SK-N-SH treated with all-trans-retinoic acid at 6 μM for 48 hours (cell line): ENCODE data around the gene TJP3.
"Not testable (repeated sequence)": the region's sequence is repeated elsewhere in the genome, so short reads cannot be mapped to it uniquely, and the experiment has no call there.

ENCODE experiments used
- ATAC-seq: fragments of 200-7000 bp; cut with Tn5 transposase; 3 replicates; pipeline ENCODE4 v1.9.1; 2020; ENCODE audit warnings: mild to moderate bottlenecking, moderate library complexity
- ARNTL ChIP-seq: fragments of 450-650 bp; formaldehyde crosslinking; IDR thresholded peaks from 2 replicates; pipeline ENCODE4 v1.5.0; 2020; ENCODE audit warnings: low read depth, mild to moderate bottlenecking, moderate library complexity, borderline replicate concordance
- BACH2 ChIP-seq: fragments of 250-450 bp; sonication (Bioruptor Pico); IDR thresholded peaks from 2 replicates; pipeline ENCODE4 v1.9.0; 2021; ENCODE audit warnings: mild to moderate bottlenecking, borderline replicate concordance
- CREB5 ChIP-seq: fragments of 250-450 bp; sonication (Bioruptor Pico); IDR thresholded peaks from 2 replicates; pipeline ENCODE4 v1.5.1; 2020; ENCODE audit warnings: low read depth, mild to moderate bottlenecking, moderate library complexity
- CSDC2 ChIP-seq: fragments of 250-450 bp; sonication (Bioruptor Pico); IDR thresholded peaks from 2 replicates; pipeline ENCODE4 v1.5.0; 2020; ENCODE audit warnings: mild to moderate bottlenecking, moderate library complexity
- CSRNP3 ChIP-seq: fragments of 250-450 bp; sonication (Bioruptor Pico); IDR thresholded peaks from 2 replicates; pipeline ENCODE4 v1.5.1; 2021; ENCODE audit warnings: mild to moderate bottlenecking, moderate library complexity
- ESRRG ChIP-seq: fragments of 250-450 bp; sonication (Bioruptor Pico); IDR thresholded peaks from 2 replicates; pipeline ENCODE4 v1.6.1; 2021; ENCODE audit warnings: mild to moderate bottlenecking
- GLIS3 ChIP-seq: fragments of 250-450 bp; sonication (Bioruptor Pico); IDR thresholded peaks from 2 replicates; pipeline ENCODE4 v1.5.0; 2020; ENCODE audit warnings: mild to moderate bottlenecking, moderate library complexity
- ISL1 ChIP-seq: fragments of 250-450 bp; sonication (Bioruptor Pico); IDR thresholded peaks from 2 replicates; pipeline ENCODE4 v2.1.2; 2022; ENCODE audit warnings: mild to moderate bottlenecking, moderate library complexity
- OSR1 ChIP-seq: fragments of 250-450 bp; sonication (Bioruptor Pico); IDR thresholded peaks from 2 replicates; pipeline ENCODE4 v1.8.0; 2022; ENCODE audit warnings: moderate library complexity, mild to moderate bottlenecking, inconsistent platforms
- PATZ1 ChIP-seq: fragments of 250-450 bp; sonication (Bioruptor Pico); IDR thresholded peaks from 2 replicates; pipeline ENCODE4 v1.8.0; 2020; ENCODE audit warnings: mild to moderate bottlenecking, moderate library complexity, borderline replicate concordance
- POU6F1 ChIP-seq: fragments of 250-450 bp; sonication (Bioruptor Pico); IDR thresholded peaks from 2 replicates; pipeline ENCODE4 v1.8.0; 2021; ENCODE audit warnings: low read depth, mild to moderate bottlenecking, moderate library complexity, borderline replicate concordance
- PPARA ChIP-seq: fragments of 250-450 bp; sonication (Bioruptor Pico); IDR thresholded peaks from 2 replicates; pipeline ENCODE4 v1.5.0; 2020; ENCODE audit warnings: mild to moderate bottlenecking, borderline replicate concordance
- SNAI2 ChIP-seq: fragments of 250-450 bp; sonication (Bioruptor Pico); IDR thresholded peaks from 2 replicates; pipeline ENCODE4 v1.5.0; 2020; ENCODE audit warnings: mild to moderate bottlenecking, moderate library complexity
- TCF4 ChIP-seq: fragments of 250-450 bp; sonication (Bioruptor Pico); IDR thresholded peaks from 2 replicates; pipeline ENCODE4 v1.8.0; 2021; ENCODE audit warnings: mild to moderate bottlenecking, moderate library complexity, borderline replicate concordance
- TOX ChIP-seq: fragments of 250-450 bp; sonication (Bioruptor Pico); IDR thresholded peaks from 2 replicates; pipeline ENCODE4 v1.8.0; 2021; ENCODE audit warnings: mild to moderate bottlenecking, moderate library complexity, borderline replicate concordance
- TSHZ2 ChIP-seq: fragments of 250-450 bp; sonication (Bioruptor Pico); IDR thresholded peaks from 2 replicates; pipeline ENCODE4 v1.5.0; 2020; ENCODE audit warnings: mild to moderate bottlenecking, moderate library complexity
- ZC3H10 ChIP-seq: fragments of 250-450 bp; sonication (Bioruptor Pico); IDR thresholded peaks from 2 replicates; pipeline ENCODE4 v1.5.1; 2021; ENCODE audit warnings: mild to moderate bottlenecking, moderate library complexity
- ZFP3 ChIP-seq: fragments of 250-450 bp; sonication (Bioruptor Pico); IDR thresholded peaks from 2 replicates; pipeline ENCODE4 v1.5.0; 2020; ENCODE audit warnings: mild to moderate bottlenecking, moderate library complexity
- ZNF70 ChIP-seq: fragments of 450-650 bp; formaldehyde crosslinking; IDR thresholded peaks from 2 replicates; pipeline ENCODE4 v1.5.0; 2020; ENCODE audit warnings: mild to moderate bottlenecking, moderate library complexity

The TJP3 gene

GRCh38 chr19:3753631-3754410 lies 45.6 kb downstream of the TJP3 start:
- TF ChIP-seq TSHZ2: no peak
- TF ChIP-seq BACH2 (CRISPR knock-in tag): no peak
- no peak for TF ChIP-seq ZFP3 (CRISPR knock-in tag)
- TF ChIP-seq CSRNP3 (CRISPR knock-in tag): no peak
- no peak for TF ChIP-seq PATZ1 (CRISPR knock-in tag)
- no peak for TF ChIP-seq ESRRG
- TF ChIP-seq ZC3H10 (CRISPR knock-in tag): no peak
- TF ChIP-seq GLIS3: no peak
- no peak for TF ChIP-seq TOX
- no peak for TF ChIP-seq TCF4
- TF ChIP-seq CREB5 (CRISPR knock-in tag): no peak
- TF ChIP-seq POU6F1 (CRISPR knock-in tag): no peak
- no peak for TF ChIP-seq ARNTL (CRISPR knock-in tag)
- no peak for TF ChIP-seq PPARA (CRISPR knock-in tag)
- TF ChIP-seq CSDC2 (CRISPR knock-in tag): no peak
- no peak for TF ChIP-seq ISL1 (CRISPR knock-in tag)
- TF ChIP-seq OSR1 (CRISPR knock-in tag): no peak
- ATAC-seq: no peak

GRCh38 chr19:3757705-3758104 lies 49.5 kb downstream of the TJP3 start:
- not testable (repeated sequence) for ATAC-seq

GRCh38 chr19:3758297-3758696 lies 50.1 kb downstream of the TJP3 start:
- not testable (repeated sequence) for ATAC-seq

GRCh38 chr19:3759482-3760254 lies 51.5 kb downstream of the TJP3 start:
- ATAC-seq: no peak
- TF ChIP-seq ISL1 (CRISPR knock-in tag): no peak
- TF ChIP-seq POU6F1 (CRISPR knock-in tag): no peak
- TF ChIP-seq ZNF70: no peak
- TF ChIP-seq SNAI2: no peak
- TF ChIP-seq TOX: no peak
- no peak for TF ChIP-seq CREB5 (CRISPR knock-in tag)
- no peak for TF ChIP-seq ZFP3 (CRISPR knock-in tag)
- no peak for TF ChIP-seq ESRRG
- no peak for TF ChIP-seq PATZ1 (CRISPR knock-in tag)
